C4-2B (cell line): ENCODE results near the gene TRAPPC4.
"Not testable (repeated sequence)": the region's sequence is repeated elsewhere in the genome, so short reads cannot be mapped to it uniquely, and the experiment has no call there.

ENCODE experiments used
- ZFX ChIP-seq: fragments of 450-650 bp; IDR thresholded peaks from 2 replicates; pipeline ENCODE4 v1.6.1; 2017
- TF ChIP-seq, protein P1 (sequence below): fragments of 450-650 bp; conservative IDR thresholded peaks from 2 replicates; pipeline ENCODE4 v1.5.1; 2017; ENCODE audit warnings: mild to moderate bottlenecking

- TF ChIP-seq, protein P1, sequence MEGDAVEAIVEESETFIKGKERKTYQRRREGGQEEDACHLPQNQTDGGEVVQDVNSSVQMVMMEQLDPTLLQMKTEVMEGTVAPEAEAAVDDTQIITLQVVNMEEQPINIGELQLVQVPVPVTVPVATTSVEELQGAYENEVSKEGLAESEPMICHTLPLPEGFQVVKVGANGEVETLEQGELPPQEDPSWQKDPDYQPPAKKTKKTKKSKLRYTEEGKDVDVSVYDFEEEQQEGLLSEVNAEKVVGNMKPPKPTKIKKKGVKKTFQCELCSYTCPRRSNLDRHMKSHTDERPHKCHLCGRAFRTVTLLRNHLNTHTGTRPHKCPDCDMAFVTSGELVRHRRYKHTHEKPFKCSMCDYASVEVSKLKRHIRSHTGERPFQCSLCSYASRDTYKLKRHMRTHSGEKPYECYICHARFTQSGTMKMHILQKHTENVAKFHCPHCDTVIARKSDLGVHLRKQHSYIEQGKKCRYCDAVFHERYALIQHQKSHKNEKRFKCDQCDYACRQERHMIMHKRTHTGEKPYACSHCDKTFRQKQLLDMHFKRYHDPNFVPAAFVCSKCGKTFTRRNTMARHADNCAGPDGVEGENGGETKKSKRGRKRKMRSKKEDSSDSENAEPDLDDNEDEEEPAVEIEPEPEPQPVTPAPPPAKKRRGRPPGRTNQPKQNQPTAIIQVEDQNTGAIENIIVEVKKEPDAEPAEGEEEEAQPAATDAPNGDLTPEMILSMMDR: not testable (repeated sequence)
- TF ChIP-seq ZFX: not testable (repeated sequence)
Observed at GRCh38 chr11:119059128-119059527, 40.6 kb downstream of the TRAPPC4 start.
